Gastroesophageal sphincter (tissue), 4 donors: ENCODE data around the gene HAGHL. TPM values are rescaled to one million over a fixed set of nuclear protein-coding genes. Genes with fewer than 3 reads are reported as not detected.

Experiments
- ATAC-seq: fragments of 150-250 bp; one replicate; pipeline ENCODE4 v1.9.1; 2016; ENCODE audit warnings: mild to moderate bottlenecking, moderate library complexity
- H3K27ac ChIP-seq, 4 donors: fragments of 200-600 bp; sonication (generic) in 3 of 4; 1 replicate in 3 of 4; 2 replicates in 1 of 4; pipeline ENCODE4 v1.5.1; 2016 to 2019
- H3K27me3 ChIP-seq: fragments of 200-600 bp; sonication (generic); one replicate; pipeline ENCODE4 v1.5.1; 2019
- H3K36me3 ChIP-seq, 2 donors: fragments of 200-600 bp; sonication (generic); one replicate each; pipeline ENCODE4 v1.5.1; 2019; ENCODE audit warnings: control low read depth in 1 of 2
- H3K4me1 ChIP-seq, 3 donors: fragments of 200-600 bp; sonication (generic); 1 replicate in 2 of 3; 2 replicates in 1 of 3; pipeline ENCODE4 v1.5.1; 2016 to 2019; ENCODE audit warnings: control low read depth in 2 of 3
- H3K4me3 ChIP-seq, 2 donors: fragments of 200-600 bp; sonication (generic); one replicate each; pipeline ENCODE4 v1.5.1; 2019; ENCODE audit warnings: mild to moderate bottlenecking in 1 of 2, moderate library complexity in 1 of 2
- H3K9me3 ChIP-seq, 3 donors: fragments of 200-600 bp; sonication (generic); one replicate each; pipeline ENCODE4 v1.5.1; 2017 to 2019; ENCODE audit warnings: control low read depth in 2 of 3
- EP300 ChIP-seq: sonication (generic); formaldehyde crosslinking; IDR thresholded peaks from one replicate; pipeline ENCODE4 v1.6.1; 2017; ENCODE audit warnings: antibody characterized with exemption, mild to moderate bottlenecking
- POLR2A ChIP-seq, 2 donors: fragments of 450-650 bp; IDR thresholded peaks; one replicate each; pipeline ENCODE4 v1.6.1; 2017; ENCODE audit warnings: antibody characterized with exemption in 2 of 2, mild to moderate bottlenecking in 2 of 2, moderate library complexity in 1 of 2
- POLR2AphosphoS5 ChIP-seq: sonication (generic); formaldehyde crosslinking; IDR thresholded peaks from one replicate; pipeline ENCODE4 v1.6.1; 2017; ENCODE audit warnings: antibody characterized with exemption
- WGBS, 2 donors: methylation state at CpG; one replicate each; pipeline ENCODE4 v1.1.5; 2018; ENCODE audit warnings: low coverage in 1 of 2; 5-methylcytosine and 5-hydroxymethylcytosine counted together
- total RNA-seq, 4 donors: library from RNA; depleted of rRNA; stranded (reverse); fragments of >200 nt; gene quantifications; one replicate each; pipeline ENCODE4 v1.1.0, GENCODE V29; 2016
- TF ChIP-seq, protein P1 (sequence below), 4 experiments: fragments of 200-600 bp in 2 of 4; fragments of 450-650 bp in 2 of 4; sonication (generic) in 1 of 4; IDR thresholded peaks; one replicate each; pipeline ENCODE4 v1.5.1; 2017 to 2019; ENCODE audit warnings: antibody characterized with exemption in 4 of 4, mild to moderate bottlenecking in 2 of 4, moderate library complexity in 2 of 4

The HAGHL gene
- total RNA-seq, 4 donors from 2014 or later: 1.1 to 4.8 (median 2.8) TPM

- Histone ChIP-seq H3K4me3 (no peak overlapping the region), H3K27me3 (peaks cover 100% of the 10 kb centered on the region), H3K27ac (no peak overlapping the region), H3K9me3 (no peaks in the 10 kb centered on the region), H3K36me3 (no peaks in the 10 kb centered on the region), H3K4me1 (peaks cover 0 to 32% (median 7%) of the 10 kb centered on the region in 3 donors)
- ATAC-seq: no peak
- TF ChIP-seq POLR2A (IDR thresholded peaks at IDR 0.05) (no peak), POLR2AphosphoS5 (no peak), EP300 (no peak)
- TF ChIP-seq, protein P1, sequence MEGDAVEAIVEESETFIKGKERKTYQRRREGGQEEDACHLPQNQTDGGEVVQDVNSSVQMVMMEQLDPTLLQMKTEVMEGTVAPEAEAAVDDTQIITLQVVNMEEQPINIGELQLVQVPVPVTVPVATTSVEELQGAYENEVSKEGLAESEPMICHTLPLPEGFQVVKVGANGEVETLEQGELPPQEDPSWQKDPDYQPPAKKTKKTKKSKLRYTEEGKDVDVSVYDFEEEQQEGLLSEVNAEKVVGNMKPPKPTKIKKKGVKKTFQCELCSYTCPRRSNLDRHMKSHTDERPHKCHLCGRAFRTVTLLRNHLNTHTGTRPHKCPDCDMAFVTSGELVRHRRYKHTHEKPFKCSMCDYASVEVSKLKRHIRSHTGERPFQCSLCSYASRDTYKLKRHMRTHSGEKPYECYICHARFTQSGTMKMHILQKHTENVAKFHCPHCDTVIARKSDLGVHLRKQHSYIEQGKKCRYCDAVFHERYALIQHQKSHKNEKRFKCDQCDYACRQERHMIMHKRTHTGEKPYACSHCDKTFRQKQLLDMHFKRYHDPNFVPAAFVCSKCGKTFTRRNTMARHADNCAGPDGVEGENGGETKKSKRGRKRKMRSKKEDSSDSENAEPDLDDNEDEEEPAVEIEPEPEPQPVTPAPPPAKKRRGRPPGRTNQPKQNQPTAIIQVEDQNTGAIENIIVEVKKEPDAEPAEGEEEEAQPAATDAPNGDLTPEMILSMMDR (IDR thresholded peaks at IDR 0.05): no peak
- WGBS, 2 donors: 100% methylated on average over 1 of the region's 12 CpGs; no CpG with 5 or more reads in 1 of the 2 donors
Observed at GRCh38 chr16:703406-703805, 23.5 kb upstream of the HAGHL start.

GRCh38 chr16:704047-704446, 22.9 kb upstream of the HAGHL start:
- TF ChIP-seq EP300 (no peak), POLR2AphosphoS5 (no peak), POLR2A (IDR thresholded peaks at IDR 0.05) (no peak)
- TF ChIP-seq, protein P1 (IDR thresholded peaks at IDR 0.05): no peak
- WGBS, 2 donors: no CpG with 5 or more reads among the region's 7 CpGs

DNA sequence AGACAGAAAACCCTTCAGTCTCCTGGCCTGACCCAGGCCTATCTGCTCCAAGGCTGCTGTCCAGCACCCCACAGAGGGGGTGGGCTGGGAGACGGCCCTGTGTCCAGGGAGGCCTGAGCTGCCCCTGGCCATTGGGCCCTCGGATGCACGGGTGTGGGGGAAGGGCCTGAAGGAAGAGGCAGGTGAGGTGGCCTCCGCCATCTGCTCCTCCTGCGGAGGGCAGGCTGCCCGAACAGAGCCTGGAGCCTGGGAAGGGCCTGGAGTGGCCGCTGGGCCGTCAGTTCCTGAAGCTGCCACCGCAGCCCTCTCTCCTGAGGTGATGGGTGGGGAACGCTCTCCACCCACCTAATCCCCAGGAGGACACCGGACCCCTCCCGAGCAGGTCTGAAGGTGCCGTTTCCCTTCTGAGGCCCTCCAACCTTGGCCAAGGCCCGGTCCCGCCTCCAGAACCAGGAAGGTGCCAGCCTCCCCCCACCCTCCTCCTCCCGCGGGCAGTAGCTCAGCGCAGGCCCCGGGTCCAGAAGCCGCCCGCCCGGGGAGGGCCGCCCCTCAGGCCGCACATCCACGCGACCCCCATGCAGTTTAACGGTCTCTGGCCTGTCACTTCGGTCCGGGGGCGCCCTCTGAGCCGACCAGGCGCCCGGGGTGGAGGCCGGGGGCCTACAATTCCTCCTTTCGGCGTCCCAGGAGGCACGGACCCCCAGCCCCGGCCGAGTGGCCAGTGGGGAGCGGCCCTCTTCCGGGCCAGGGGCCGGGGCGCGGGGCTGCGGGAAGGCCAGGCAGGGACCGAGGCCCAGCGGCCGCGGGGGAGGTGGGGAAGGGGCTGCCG, 22.1 kb upstream of the HAGHL start:
- no peak for ATAC-seq
- Histone ChIP-seq H3K4me3 (peak overlapping the region in 1 of 2 donors; percentile 28), H3K27me3 (peaks cover 100% of the 10 kb centered on the region)

More at GRCh38 chr16:704047-704446, 22.9 kb upstream of the HAGHL start:
- H3K36me3 ChIP-seq: no peaks in the 10 kb centered on the region
- no peaks in the 10 kb centered on the region for H3K9me3 ChIP-seq
- ATAC-seq: no peak
- no peak overlapping the region for H3K27ac ChIP-seq
- H3K4me1 ChIP-seq: peaks cover 0 to 32% (median 7%) of the 10 kb centered on the region in 3 donors
- no peak overlapping the region for H3K4me3 ChIP-seq
- H3K27me3 ChIP-seq: peaks cover 100% of the 10 kb centered on the region

DNA sequence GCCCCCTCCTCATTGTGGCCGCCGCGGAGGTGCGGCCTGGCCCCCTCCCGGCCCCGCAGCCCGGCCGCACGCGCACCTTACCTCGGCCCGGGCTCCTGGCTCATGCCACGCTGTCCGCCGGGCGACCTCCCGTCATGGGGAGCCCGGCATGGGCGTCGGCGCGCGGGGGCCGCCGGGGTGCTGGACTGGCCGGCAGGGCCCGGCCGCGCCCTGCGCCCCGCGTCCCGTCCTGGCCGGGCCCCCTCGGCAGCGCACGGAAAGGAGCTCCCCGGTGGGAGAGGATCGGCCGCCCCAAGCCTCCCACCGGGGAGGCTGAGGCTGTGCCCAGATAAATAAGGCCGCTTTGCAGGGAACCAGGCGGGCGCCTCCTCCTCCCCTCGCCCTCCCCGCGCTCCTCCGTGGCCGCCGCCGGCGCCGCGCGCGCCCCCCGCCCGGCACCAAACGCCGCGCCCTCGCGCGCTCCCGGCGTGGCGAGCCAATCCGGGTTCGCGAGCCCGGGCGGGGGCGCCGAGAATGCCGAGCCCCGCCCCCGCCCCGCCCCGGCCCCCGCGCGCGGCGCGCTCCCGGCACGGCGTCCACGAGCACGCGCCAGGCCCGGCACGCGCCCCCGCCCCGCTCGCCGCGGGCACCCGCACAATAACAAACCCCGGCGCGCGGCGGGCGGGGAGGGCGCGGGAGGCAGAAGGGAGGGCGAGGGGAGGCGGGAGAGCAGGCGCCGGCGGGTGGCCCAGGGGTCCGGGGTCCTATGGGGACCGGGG, 21.3 kb upstream of the HAGHL start, which contains the start of gene FBXL16:
TSS of gene FBXL16 (minus strand) at position 371 of the 758 bp plus-strand sequence. CDS start 8,396 bp downstream, outside the sequence.
- peaks cover 0 to 39% (median 10%) of the 10 kb centered on the region in 3 donors for H3K4me1 ChIP-seq
- ATAC-seq: no peak
- H3K27me3 ChIP-seq: peaks cover 100% of the 10 kb centered on the region
- no peaks in the 10 kb centered on the region for H3K36me3 ChIP-seq
- WGBS, 2 donors: no CpG with 5 or more reads among the region's 115 CpGs
- no peaks in the 10 kb centered on the region for H3K9me3 ChIP-seq
- TF ChIP-seq POLR2A (IDR thresholded peaks at IDR 0.05): no peak
- no peak for TF ChIP-seq EP300
- no peak for TF ChIP-seq POLR2AphosphoS5
- TF ChIP-seq, protein P1 (IDR thresholded peaks at IDR 0.05): no peak
- peak within 1 kb of the TSS in 1 of 2 donors; percentile 28 for H3K4me3 ChIP-seq
- H3K27ac ChIP-seq: no peak within 1 kb of the TSS

More for the DNA sequence above, 22.1 kb upstream of the HAGHL start:
- Histone ChIP-seq H3K9me3 (no peaks in the 10 kb centered on the region), H3K36me3 (no peaks in the 10 kb centered on the region), H3K4me1 (peaks cover 0 to 37% (median 9%) of the 10 kb centered on the region in 3 donors), H3K27ac (no peak overlapping the region)
- no peak for TF ChIP-seq POLR2A (IDR thresholded peaks at IDR 0.05)
- TF ChIP-seq POLR2AphosphoS5: no peak
- TF ChIP-seq EP300: no peak
- TF ChIP-seq, protein P1 (IDR thresholded peaks at IDR 0.05): no peak
- WGBS, 2 donors: 32% methylated on average over 5 of the region's 50 CpGs; no CpG with 5 or more reads in 1 of the 2 donors
